Caco-2 (cell line): ENCODE data around the gene MMP17. TPM values are rescaled to one million over a fixed set of nuclear protein-coding genes. Genes with fewer than 3 reads are reported as not detected.

Experiments used
- BruUV-seq: library from RNA; stranded (reverse); fragments of 400-500 nt; replicated peaks from 2 replicates; lab custom pipeline; 2021; lab: Mats Ljungman, UMichigan
- CTCF ChIA-PET: fragments of 300-600 bp; sonication (Branson Sonifier 250); formaldehyde crosslinking; loops from one replicate; lab custom pipeline; 2022; ENCODE audit warnings: antibody characterized with exemption; lab: Charles Lee
- POLR2A ChIA-PET: fragments of 300-600 bp; sonication (Branson Sonifier 250); formaldehyde crosslinking; loops from one replicate; lab custom pipeline; 2022; ENCODE audit warnings: antibody characterized with exemption; lab: Charles Lee
- DNase-seq, 2 experiments: peaks; one replicate each; pipeline versions ENCODE4 v3.0.0 to v3.0.0-alpha.2; 2020 to 2022
- H3K27me3 ChIP-seq: replicated peaks from 2 replicates; pipeline ENCODE4 v1.6.0; 2011; ENCODE audit warnings: low read length; ENCODE audit not compliant: control insufficient read depth, insufficient read depth
- H3K36me3 ChIP-seq: 2 replicates; pipeline ENCODE4 v1.5.1; 2011; ENCODE audit warnings: low read length; ENCODE audit not compliant: control insufficient read depth, insufficient read depth
- H3K4me1 ChIP-seq: fragments of 250-450 bp; sonication (Bioruptor Pico); 2 replicates; pipeline ENCODE4 v1.5.1; 2020; ENCODE audit warnings: mild to moderate bottlenecking
- H3K4me3 ChIP-seq: 2 replicates; pipeline ENCODE4 v1.5.1; 2011; ENCODE audit warnings: low read depth, mild to moderate bottlenecking, control low read depth, low read length
- H3K9me3 ChIP-seq: fragments of 250-450 bp; sonication (Bioruptor Pico); 2 replicates; pipeline ENCODE4 v1.5.1; 2020; ENCODE audit warnings: mild to moderate bottlenecking, moderate library complexity
- H3K27ac Mint-ChIP-seq: one replicate; pipeline ENCODE4 v1.8.0; 2022; ENCODE audit warnings: mixed read lengths; ENCODE audit not compliant: unreplicated experiment
- H3K27me3 Mint-ChIP-seq: one replicate; pipeline ENCODE4 v1.8.0; 2022; ENCODE audit warnings: mixed read lengths; ENCODE audit not compliant: insufficient read depth, unreplicated experiment
- H3K36me3 Mint-ChIP-seq: one replicate; pipeline ENCODE4 v1.8.0; 2022; ENCODE audit warnings: mild to moderate bottlenecking, mixed read lengths; ENCODE audit not compliant: insufficient read depth, unreplicated experiment
- H3K4me1 Mint-ChIP-seq: one replicate; pipeline ENCODE4 v1.8.0; 2022; ENCODE audit warnings: low read depth, mixed read lengths; ENCODE audit not compliant: unreplicated experiment
- H3K4me3 Mint-ChIP-seq: one replicate; pipeline ENCODE4 v1.8.0; 2022; ENCODE audit warnings: mild to moderate bottlenecking, moderate library complexity, mixed read lengths; ENCODE audit not compliant: unreplicated experiment
- H3K9me3 Mint-ChIP-seq: one replicate; pipeline ENCODE4 v1.8.0; 2022; ENCODE audit warnings: mixed read lengths; ENCODE audit not compliant: unreplicated experiment
- intact Hi-C: fragments of 100-400 bp; cut with micrococcal nuclease; formaldehyde crosslinking; loops from one replicate; pipeline ENCODE4 v1.10.0; 2022; ENCODE audit not compliant: unreplicated experiment
- total RNA-seq: library from RNA; stranded (reverse); gene quantifications from 2 replicates; pipeline ENCODE4 v1.2.3, GENCODE V29; 2022
- TF ChIP-seq, protein P1 (sequence below), 2 experiments: fragments of 200-600 bp in 1 of 2; IDR thresholded peaks; 1 replicate in 1 of 2; 2 replicates in 1 of 2; pipeline versions ENCODE4 v1.5.1 to v1.8.0; 2011 to 2022; ENCODE audit warnings: antibody characterized with exemption in 1 of 2, control low read depth in 1 of 2, inconsistent platforms in 1 of 2, low read depth in 1 of 2, low read length in 1 of 2, mild to moderate bottlenecking in 1 of 2, moderate library complexity in 1 of 2; ENCODE audit not compliant: insufficient read depth in 1 of 2, severe bottlenecking in 1 of 2, unreplicated experiment in 1 of 2

Gene MMP17
- total RNA-seq, 1 experiment from 2014 or later = 4.6 TPM

DNA sequence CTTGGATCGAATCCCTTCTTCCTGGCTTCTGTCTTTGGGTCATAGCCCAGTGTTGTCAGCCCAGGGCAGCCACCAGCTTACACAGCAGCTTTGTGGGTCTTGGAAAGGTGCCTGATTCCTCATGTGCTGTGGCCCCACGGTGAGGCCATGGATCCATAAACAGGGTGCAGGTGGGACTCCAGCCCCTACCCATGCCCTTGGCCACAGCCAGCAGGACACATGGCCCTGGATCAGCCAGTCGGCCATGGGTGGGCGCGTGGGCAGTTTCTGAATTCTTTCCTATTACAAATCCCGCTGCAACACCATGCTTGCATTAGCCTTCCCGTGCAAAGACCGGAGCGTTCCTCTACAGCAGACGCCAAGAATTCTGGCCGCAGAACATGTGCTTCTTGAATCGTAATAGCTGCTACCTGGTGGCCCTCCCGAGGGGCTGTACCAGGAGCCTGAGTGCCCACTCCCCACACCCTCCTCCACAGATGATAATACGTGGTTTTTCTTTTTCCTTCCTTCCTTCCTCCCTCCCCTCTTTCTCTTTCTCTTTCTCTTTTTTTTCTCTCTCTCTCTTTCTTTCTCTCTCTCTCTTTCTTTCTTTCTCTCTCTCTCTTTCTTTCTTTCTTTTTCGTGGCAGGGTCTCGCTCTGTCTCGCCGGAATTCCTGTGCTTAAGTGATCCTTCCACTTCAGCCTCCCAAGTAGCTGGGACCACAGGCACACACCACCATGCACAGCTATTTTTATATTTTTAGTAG is 2.9 kb upstream of the MMP17 start:
- intact Hi-C loops = loop anchor here (10.0 kb wide), 1 partner anchor 721 kb away; no protein-coding TSS in a partner anchor
- H3K27me3 ChIP-seq = peaks cover 1% of the 10 kb centered on the region
- no peaks in the 10 kb centered on the region for H3K9me3 Mint-ChIP-seq
- ChIA-PET CTCF (no interaction called here), POLR2A (no interaction called here)
- no peaks in the 10 kb centered on the region for H3K36me3 Mint-ChIP-seq
- BruUV-seq = no TSS peak
- H3K9me3 ChIP-seq = no peaks in the 10 kb centered on the region
- peaks cover 17% of the 10 kb centered on the region; the same call in 1 of the 2 replicates for H3K4me1 ChIP-seq
- H3K27ac Mint-ChIP-seq = peak overlapping the region; percentile 18
- no peaks in the 10 kb centered on the region for H3K4me1 Mint-ChIP-seq
- peaks cover 10% of the 10 kb centered on the region for H3K27me3 Mint-ChIP-seq
- TF ChIP-seq, protein P1, sequence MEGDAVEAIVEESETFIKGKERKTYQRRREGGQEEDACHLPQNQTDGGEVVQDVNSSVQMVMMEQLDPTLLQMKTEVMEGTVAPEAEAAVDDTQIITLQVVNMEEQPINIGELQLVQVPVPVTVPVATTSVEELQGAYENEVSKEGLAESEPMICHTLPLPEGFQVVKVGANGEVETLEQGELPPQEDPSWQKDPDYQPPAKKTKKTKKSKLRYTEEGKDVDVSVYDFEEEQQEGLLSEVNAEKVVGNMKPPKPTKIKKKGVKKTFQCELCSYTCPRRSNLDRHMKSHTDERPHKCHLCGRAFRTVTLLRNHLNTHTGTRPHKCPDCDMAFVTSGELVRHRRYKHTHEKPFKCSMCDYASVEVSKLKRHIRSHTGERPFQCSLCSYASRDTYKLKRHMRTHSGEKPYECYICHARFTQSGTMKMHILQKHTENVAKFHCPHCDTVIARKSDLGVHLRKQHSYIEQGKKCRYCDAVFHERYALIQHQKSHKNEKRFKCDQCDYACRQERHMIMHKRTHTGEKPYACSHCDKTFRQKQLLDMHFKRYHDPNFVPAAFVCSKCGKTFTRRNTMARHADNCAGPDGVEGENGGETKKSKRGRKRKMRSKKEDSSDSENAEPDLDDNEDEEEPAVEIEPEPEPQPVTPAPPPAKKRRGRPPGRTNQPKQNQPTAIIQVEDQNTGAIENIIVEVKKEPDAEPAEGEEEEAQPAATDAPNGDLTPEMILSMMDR (IDR thresholded peaks at IDR 0.05; ENCODE audit: insufficient read depth in 1 of 2, low read depth in 1 of 2, low read length in 1 of 2, severe bottlenecking in 1 of 2, unreplicated experiment in 1 of 2) = no peak
- no peak for DNase-seq
- H3K36me3 ChIP-seq = no peaks in the 10 kb centered on the region
- H3K4me3 Mint-ChIP-seq = no peak overlapping the region
- H3K4me3 ChIP-seq = no peak overlapping the region

DNA sequence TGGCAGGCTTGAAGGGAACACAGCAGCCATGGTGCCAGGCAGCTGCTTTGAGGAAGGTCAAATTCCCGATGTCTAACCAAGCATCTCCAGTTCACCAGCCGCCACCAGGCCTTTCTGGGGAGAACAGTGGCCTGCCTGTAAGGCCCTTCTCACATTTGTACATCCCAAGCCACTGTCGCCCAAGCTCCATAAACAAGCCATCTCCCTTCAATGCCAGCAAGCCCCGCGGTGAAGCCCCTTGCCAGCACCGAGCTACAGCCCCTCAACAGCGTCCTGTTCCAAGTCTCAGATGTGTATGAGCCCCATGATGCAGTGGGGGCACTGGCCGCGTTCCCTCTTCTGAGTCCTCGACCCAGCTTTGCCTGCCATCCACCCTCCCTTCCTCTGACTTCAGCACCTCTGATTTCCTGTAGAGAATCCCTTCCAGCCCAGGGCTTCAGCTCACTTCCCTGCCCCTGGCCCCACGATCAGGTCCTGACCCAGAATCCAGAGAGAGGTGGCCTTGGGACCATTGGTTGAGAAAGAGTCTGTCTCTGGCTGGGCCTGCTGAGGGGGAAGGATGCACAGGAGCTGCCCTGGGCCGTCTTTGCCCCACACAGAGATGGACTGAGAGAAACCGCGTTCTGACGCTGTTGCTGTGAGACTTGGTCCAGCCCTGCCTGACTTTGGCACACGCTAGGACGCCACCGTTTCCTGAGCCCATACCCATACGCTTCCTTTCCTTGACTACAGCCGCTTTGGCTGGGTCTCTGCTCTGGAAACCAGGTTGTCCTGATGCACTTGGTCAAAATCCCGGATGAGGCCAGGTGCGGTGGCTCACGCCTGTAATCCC is 1.9 kb upstream of the MMP17 start:
- CTCF ChIA-PET = interaction anchor here (0.7 kb wide), 1 partner anchor 86 kb away, joined by 3 read pairs; no protein-coding TSS in a partner anchor
- Histone ChIP-seq H3K4me3 (no peak overlapping the region), H3K36me3 (no peaks in the 10 kb centered on the region), H3K9me3 (no peaks in the 10 kb centered on the region), H3K27me3 (peaks cover 1% of the 10 kb centered on the region), H3K4me1 (peaks cover 20% of the 10 kb centered on the region; the same call in 1 of the 2 replicates)
- Mint-ChIP-seq H3K27ac (no peak overlapping the region), H3K9me3 (no peaks in the 10 kb centered on the region), H3K4me3 (no peak overlapping the region), H3K4me1 (no peaks in the 10 kb centered on the region), H3K27me3 (peaks cover 10% of the 10 kb centered on the region), H3K36me3 (no peaks in the 10 kb centered on the region)
- TF ChIP-seq, protein P1 (IDR thresholded peaks at IDR 0.05; ENCODE audit: insufficient read depth in 1 of 2, low read depth in 1 of 2, low read length in 1 of 2, severe bottlenecking in 1 of 2, unreplicated experiment in 1 of 2) = no peak
- no TSS peak for BruUV-seq
- intact Hi-C loops = loop anchor here (10.0 kb wide), 1 partner anchor 722 kb away; no protein-coding TSS in a partner anchor
- POLR2A ChIA-PET = no interaction called here
- DNase-seq = no peak

DNA sequence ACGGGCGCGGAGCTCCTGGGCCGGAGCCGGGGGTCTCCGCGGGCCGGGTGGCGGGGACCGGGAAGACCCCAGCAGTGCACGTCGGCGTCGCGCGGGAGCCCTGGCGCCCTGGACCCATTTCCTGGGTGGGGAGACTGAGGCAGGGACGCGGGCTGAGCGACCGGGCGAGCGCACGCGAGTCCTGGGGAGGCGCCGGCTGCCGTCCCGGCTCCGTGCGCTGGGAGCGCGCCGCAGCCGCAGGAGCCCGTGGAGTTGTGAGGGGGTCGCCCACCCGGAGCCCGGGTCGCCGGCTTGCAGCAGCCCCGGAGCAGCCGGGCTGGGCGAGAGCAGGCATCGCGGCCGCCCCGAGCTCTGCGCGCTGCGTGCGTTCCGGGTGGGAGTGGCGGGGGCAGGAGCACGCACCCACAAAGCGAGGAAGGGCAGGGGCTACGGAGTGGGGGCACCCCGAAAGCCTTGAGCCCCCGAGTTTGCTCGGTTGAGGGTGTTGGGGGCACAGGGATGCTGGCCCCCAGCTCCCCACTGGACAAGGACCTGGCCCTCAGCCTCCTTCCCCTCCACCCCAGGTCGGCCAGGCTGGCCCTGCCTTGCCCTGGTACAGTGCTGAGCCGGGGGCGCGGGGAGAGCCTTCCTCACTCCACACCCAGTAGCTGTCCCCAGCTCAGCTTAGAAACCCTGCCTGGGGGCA is 620 bp downstream of the MMP17 start:
- H3K4me3 ChIP-seq = peak overlapping the region; percentile 40
- no peak overlapping the region for H3K27ac Mint-ChIP-seq
- ChIA-PET CTCF (no interaction called here), POLR2A (no interaction called here)
- DNase-seq = no peak
- intact Hi-C loops = loop anchor here (1.0 to 10.0 kb wide), 2 partner anchors 172 to 724 kb away; no protein-coding TSS in a partner anchor
- H3K36me3 ChIP-seq = no peaks in the 10 kb centered on the region
- H3K9me3 ChIP-seq = no peaks in the 10 kb centered on the region
- H3K4me1 ChIP-seq = peaks cover 20% of the 10 kb centered on the region; the same call in 1 of the 2 replicates
- BruUV-seq = no TSS peak
- TF ChIP-seq, protein P1 (IDR thresholded peaks at IDR 0.05; ENCODE audit: insufficient read depth in 1 of 2, low read depth in 1 of 2, low read length in 1 of 2, severe bottlenecking in 1 of 2, unreplicated experiment in 1 of 2) = no peak
- peak overlapping the region; percentile 72 for H3K4me3 Mint-ChIP-seq
- no peaks in the 10 kb centered on the region for H3K36me3 Mint-ChIP-seq
- H3K27me3 Mint-ChIP-seq = peaks cover 10% of the 10 kb centered on the region
- H3K9me3 Mint-ChIP-seq = no peaks in the 10 kb centered on the region
- no peaks in the 10 kb centered on the region for H3K4me1 Mint-ChIP-seq
- H3K27me3 ChIP-seq = peaks cover 1% of the 10 kb centered on the region
